Measurements from ENCODE around the gene CYCS.
A peak's percentile ranks its signal among the peaks of the same experiment; 100 is the strongest.

CYCS gene

DNA sequence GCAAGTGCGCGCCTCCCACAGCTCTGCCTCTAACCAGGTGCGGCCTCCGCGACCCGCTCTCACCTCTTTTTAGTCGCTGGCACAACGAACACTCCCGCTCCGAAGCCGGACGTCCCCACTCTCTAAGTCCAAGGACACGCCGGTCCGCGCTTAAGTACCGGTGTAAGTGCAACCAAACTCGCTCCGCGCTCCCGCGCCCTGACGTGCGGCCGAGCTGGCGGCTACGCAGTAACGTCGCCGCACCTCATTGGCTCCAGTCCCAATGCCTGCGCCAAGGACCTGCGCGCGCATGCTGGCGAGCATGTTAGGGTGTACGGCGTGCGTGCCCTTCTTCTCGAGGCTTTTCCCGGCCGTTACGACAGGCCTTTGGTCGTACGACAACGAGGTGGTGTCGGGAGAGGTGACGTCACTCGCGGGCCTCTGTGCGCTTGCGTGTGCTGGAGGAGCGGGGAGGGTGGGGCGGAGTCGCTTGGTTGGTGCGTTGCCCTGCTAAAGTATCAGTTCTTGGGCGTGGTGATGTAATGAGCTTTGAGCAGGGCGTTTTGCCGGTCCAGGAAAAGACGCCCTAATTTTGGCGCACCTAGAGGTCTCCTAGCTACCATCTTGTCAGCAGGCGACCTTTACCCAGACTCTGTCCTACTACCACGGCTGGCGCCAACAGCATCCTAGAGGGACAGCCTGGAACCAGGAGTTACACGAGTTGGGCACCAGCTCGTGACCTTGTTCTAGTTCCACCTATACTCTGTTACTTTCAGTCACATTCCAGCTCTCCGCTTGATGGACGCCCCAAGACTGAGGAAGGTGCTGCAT lies at the start of gene CYCS:
TSS of gene CYCS (minus strand) at position 124 of the 810 bp plus-strand sequence. CDS start 1,141 bp downstream, outside the sequence.
- peak; percentile 84 to 100 (median 98) for DNase-seq

DNA sequence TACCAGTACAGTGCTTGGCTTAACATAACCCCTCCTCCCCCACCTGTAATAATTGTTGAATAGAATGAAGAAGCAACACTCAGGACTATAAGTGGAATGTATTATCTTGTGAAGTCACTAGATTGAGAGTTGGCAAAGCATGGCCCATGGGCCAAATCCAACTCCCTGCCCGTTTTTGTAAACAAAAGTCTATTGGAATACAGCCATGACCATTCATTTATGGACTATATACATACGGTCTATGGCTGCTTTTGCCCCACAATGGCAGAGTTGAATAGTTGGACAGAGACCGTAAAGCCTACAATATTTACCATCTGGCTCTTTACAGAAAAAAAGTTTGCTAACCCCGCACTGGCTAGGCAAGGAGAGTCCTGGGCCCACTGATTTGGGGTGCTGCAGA lies 48.1 kb upstream of the CYCS start:
- no peak for DNase-seq

DNA sequence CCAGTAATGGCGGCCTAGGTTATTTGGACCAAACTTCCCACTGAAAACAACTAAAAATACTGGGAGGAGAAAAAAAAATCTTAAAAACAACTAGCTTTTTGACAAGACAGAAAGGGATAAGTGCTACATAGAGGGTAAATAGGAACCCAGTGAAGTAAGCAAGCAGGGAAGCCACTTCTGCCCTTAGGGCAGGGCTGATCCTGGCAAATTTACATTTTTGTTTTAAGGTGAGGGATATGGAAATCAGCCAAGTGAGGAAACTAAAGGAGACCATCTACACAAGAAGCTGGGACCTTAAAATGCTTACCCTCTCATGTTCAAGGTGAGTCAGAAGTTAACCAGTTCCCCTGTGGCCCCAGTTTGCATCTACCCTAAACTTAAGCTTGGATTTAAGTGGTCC lies 46.5 kb upstream of the CYCS start:
- DNase-seq: no peak

DNA sequence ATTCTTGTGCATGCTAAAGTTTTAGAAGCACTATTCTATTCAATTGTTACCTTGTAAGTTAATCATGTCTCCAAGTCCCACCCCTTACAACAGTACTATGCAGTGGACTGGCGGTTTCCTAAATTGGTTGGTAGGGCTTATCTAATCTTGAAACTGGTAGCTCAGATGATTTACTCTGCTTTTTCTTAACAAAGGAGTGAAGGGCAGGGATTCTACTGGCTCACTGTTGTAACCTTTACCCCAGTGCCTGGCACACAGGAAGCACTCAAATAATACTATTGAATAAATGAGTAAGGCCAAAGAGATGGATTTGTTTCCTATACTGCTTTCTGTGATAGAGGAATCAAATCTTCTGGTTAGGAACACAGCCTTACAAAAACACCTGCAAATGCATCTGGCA lies 46.0 kb upstream of the CYCS start:
- no peak for DNase-seq

DNA sequence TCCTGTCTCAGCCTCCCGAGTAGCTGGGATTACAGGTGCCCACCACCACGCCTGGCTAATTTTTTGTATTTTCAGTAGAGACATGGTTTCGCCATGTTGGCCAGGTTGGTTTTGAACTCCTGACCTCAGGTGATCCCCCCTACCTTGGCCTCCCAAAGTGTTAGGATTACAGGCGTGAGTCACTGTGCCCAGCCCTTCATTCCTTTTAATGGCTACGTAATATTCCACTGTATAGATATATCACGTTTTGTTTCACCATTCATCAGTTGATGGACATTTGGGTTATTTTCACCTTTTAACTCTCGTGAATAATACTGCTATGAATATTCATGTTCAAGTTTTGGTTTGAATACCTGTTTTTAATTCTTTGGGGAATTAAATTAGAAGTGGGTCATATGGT lies 44.6 kb upstream of the CYCS start:
- no peak for DNase-seq

DNA sequence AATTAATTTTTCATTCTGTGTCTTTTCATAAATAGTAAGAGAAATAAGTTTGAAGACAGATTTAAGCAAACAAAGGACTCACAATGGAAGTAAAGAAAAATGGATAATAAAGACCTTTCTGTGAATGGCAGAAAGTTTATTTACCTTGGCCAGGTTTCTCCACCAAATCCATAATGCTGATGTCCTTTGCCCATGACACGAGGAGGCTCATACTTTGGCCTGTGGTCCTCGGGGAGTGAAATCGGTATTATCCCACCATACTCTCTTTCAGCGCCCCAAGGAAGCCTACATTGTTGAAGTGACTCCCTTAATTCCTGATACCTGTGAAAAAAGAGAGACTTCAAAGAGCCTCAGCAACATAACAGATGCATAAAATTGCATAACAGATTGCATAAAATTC lies 43.1 kb upstream of the CYCS start:
- DNase-seq: no peak

DNA sequence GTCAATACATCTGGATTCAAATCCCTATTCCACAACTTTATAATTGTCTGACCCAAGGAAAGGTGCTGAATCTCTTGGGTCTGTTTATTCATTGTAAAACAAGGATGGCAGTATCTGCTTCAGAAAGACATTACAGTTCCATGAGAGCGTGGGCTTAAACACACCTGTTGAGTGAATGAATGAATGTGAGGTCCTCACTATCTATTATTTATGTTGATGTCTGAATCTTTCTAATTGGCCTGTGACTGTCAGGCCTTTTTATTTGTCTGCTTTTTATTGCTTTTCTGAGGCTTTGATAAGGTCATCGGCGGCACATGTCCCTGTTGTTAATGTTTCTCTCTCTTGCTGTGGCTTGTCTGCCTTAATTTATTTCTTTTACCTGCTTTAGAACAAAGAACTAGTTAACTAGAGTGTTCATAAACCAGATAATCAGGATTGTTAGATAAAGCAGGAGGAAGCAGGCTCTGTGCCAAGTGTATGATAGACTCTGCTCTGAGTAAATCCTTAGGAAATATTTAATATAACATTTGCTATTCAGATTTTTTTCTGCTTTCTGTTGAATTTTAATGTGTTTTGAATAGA lies 42.3 kb upstream of the CYCS start:
- DNase-seq: no peak

DNA sequence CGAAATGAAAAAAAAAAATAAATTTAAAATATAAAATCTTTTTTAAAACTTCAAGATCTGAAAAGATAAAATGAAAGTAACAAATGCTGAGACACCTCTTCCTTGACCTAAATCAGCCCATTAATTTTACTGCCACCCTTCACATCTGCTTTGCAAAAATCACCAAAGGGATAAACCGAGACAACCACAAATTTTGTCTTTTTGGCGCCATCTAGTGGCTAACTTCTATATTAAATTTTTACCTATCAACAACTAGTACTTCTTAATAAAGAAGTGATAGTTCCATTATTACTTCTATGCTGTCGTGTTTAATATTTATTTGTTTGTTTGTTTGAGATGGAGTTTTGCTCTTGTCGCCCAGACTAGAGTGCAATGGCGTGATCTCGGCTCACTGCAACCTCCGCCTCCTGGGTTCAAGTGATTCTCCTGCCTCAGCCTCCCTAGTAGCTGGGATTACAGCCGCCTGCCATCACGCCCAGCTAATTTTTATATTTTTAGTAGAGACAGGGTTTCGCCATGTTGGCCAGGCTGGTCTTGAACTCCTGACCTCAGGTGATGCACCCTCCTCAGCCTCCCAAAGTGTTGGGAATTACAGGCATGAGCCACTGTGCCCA lies 35.0 kb upstream of the CYCS start:
- peak in 1 of 14 donors; percentile 17 for DNase-seq

DNA sequence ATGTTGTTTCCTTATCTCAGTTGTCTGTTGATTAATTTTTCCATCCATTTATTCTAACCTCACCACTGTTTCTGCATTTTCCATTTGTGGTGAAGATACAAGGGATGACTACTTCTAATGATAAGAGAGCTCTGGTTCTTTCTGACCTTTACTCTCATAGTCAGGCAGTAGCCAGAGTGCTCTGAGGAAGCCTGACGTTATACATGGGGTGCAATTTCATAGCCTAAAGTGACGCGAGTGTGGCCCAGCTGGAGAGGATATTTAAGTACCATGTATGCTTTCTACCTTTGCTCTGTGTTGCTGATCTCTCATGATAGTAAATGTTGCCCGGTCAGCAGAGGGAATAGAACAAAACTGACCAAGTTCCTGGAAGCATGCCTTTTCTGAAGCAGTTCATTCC lies 33.9 kb upstream of the CYCS start:
- DNase-seq: no peak

DNA sequence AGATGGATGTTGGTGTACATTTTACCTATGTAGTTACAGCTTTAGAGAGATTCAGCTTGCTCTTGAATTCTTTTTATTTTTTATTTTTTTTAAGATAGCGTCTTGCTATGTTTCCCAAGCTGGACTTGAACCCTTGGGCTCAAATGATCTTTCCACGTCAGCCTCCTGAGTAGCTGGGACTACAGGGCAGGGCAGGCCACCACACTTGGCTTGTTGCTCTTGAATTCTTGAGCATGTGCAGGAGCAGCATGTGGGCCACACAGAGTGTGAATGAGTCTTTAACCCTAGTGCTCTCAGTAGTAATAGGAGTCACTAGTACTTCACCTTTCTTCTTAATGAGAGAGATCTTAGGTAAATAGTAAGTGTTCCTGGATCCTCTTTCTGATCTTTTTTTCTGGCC lies 26.7 kb upstream of the CYCS start:
- DNase-seq: no peak

DNA sequence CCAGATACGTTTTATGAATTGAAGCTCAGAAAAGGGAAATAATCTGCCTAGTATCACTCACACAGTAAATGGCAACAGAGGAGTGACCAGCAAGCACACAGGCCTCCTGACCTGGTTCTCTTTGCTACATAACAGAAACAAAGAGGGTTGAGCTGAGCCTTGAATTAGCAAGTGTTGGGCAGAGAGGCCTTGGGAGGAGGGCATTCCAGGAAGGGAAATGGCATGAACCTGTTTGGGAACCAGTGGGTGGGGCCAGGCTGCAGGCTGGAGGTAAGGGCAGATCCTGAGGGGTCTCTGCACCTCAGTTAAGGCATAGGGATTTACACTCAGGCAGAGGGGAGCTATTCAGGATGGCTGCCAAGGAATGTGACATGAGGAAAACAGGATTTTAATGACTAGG lies 24.8 kb upstream of the CYCS start:
- DNase-seq: peak in 1 of 14 donors; percentile 2

DNA sequence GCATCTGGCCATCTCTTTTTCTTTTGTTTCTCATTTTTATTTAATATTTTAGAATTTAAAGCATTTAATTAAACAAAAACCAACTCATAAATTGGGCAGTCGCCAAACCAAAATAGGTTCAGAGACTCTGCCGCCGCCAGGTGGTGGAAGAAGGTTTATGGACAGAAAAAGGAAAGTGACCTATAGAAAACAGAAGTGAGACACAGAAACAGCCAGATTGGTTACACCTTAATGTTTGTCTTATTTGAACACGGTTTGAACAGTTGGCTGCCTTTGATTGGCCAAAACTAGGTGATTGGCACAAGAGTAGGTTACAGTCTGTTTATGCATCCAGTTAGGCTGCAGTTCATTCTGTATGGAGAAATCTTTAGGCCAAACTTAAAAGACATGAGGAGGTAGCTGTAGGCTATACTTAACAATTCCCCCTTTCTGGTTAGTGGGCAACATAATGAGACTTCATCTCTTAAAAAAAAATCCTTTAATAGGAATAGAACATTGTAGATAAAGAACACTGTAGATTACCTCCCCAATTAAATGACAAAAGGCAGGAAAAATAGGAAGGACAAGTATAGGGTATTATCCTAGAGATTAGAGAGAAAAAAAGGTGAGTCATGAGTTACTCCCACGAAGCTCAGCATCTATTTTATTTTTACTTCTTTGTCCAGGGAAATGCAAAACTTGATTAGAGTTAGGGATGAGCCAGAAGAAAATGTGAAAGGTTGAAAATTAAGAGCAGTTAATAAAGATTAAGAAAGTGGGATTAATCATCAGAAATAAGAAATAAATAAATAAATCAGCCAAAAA lies 23.9 kb upstream of the CYCS start:
- no peak for DNase-seq

DNA sequence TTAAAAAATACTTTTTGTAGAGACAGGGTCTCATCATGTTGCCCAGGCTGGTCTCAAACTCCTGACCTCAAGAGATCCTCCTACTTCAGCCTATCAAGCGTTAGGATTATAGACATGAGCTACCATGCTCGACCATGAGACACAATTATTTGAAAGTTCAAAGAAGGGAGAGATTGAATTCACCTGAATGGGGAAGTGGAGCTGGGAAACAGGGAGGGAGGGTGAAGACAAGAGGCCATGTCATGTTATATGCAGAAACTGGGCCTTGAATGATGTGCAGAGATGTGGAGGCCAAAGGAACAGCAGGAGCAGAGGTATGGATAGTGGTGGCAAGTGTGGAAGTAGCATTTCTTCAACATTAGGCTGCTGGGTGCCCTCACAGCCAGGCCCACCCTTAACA lies 18.7 kb upstream of the CYCS start:
- DNase-seq: no peak

DNA sequence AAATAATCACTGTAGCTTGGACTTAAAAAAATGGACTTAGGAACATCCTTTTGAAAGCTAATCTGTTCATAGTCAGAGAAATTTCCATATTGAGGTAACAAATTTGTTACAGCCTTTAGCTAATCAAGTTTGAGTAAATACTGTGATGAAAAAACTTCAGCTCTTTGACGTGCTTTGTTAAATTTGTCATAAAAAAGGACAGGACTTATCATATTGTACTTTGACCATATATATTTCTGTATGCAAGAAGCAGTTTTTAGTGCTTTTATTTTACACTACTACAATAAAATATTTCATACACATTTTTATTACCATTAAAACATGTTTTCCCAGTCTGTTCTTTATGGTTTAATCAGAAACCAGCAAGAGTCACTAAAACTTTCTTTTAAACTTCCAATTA lies 14.5 kb upstream of the CYCS start:
- no peak for DNase-seq

DNA sequence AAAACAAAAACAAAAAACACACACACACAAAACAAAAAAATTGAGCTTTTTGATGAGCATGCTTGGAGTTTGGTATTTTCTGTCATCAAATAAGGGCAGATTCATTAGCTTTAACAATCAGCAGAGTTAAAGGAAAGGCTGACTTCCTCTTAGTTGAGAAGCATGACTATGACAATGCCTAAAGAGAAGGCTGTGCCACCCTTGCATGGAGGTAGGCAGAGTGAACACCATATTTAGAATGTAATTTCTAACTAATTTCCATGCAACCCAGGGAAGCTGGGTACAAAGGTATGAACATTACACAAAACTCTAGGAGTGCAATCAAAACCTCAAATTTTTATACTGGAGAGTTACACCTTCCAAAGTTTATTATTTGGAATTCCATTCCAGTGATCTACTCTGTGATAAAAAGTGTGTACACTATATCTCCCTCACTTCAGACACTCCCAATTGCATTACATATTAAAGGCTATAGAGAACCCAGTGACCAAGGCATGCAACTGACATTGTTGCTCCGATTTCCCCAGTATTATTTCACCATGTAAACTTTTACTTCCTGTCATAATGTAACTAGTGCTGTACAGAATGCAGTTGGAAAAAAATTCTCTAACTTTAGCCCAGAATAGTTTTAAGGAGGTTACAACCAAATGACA lies 9.4 kb upstream of the CYCS start:
- no peak for DNase-seq

DNA sequence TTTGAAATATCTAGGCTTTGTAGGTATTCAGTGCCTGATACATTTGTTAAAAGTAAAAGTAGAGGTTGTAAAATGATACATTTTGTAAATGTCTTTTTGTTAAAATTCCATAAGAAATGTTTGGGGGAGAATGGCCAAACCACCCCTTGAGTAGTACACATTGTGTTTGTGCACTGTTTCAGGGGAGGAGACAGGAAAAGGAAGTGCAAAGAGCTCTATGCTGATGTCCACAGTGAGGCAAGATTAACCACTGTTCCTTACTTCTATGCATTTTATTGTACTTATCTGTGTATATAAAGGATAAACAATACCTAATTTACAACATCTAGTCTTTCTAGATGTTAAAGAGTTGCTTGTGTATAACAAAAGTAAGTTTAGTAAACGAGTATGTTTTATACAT lies 7.4 kb upstream of the CYCS start:
- no peak for DNase-seq

DNA sequence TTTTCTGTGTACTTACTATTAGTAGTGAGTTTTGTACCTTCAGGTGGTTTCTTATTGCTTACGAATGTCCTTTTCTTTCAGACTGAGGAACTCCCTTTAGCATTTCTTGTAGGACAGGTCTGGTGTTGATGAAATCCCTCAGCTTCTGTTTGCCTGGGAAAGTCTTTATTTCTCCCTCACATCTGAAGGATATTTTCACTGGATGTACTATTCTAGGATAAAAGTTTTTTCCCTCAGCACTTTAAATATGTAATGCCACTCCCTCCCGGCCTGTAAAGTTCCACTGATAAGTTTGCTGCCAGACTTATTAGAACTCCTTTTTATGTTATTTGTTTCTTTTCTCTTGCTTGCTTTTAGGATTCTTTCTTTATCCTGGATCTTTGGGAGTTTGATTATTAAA lies 1.7 kb upstream of the CYCS start:
- DNase-seq: no peak

DNA sequence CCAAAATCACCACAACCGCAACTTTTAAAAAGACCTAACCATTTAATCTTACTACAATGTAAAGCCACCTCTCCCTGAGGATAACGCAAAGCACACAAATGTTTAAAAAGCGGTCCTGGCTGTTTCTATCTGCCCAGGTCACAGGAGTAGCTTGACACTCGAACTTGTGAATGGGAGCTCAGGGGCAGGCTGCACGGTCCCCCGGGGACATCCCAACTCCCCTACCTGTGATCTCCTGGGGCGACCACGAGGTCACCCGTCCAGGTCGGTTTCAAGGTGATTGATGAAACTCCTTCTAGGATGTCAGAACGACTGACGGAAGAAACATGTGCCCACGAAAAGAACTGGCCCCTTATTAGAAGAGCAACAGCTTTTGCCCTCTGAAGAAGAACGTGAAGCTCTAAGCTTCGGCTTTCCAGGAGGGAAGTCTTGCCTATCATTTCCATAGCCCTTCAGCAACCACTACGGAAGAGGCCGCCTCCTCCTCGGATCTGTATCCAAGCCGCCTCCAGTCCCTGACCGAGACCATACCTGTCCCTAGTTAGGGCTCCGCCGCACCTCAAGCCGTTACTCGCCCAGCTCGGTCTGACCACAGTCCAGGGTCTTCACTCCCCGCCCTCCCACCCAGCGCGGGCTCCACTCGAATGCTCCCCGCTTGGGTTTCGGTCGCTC lies 459 bp downstream of the CYCS start:
- DNase-seq: peak in 6 of 14 donors; percentile 30 to 52 (median 45)

DNA sequence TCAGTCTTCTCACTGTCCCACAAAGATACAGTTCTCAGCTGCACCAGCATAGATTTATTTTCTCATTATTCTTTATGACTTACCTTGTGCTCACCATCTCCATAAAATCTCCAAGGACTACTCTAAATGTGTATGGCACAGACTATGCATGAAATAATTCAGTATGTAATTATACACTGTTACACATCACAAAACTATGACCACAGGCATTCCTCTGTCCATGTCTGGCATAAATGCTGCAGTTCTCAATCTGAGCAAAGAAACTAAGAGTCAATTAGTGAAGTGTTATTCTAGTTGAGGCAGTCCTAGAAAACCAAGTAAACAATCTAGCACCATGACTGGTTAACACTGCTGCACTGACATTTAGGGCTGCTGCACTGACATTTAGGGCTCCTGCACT lies 2.7 kb downstream of the CYCS start:
- no peak for DNase-seq

DNA sequence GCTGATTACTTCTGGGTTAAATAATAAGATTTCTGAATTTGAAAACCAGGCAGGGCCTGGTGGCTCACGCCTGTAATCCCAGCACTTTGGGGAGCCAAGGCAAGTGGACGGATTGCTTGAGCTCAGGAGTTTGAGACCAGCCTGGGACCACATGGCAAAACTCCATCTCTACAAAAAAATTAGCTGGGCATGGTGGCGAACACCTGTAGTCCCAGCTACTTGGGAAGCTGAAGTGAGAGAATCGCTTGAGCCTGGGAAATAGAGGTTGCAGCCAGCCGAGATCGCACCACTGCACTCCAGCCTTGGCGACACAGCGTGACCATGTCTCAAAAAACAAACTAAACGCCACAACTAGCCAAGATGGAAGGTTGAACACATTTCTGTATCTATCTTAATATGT lies 3.5 kb downstream of the CYCS start:
- no peak for DNase-seq

DNA sequence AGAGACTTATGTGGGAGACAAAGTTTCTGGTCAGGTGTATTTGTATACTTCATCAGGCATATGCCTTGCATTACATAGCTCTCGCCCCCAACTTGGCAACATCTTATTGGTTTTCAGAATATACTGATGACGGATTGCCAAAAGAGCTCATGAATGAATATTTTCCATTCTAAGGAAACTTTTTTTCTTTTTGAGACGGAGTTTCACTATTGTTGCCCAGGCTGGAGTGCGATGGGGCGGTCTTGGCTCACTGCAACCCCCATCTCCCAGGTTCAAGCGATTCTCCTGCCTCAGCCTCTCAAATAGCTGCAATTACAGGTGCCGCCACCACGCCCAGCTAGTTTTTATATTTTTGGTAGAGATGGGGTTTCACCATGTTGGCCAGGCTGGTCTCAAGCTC lies 6.0 kb downstream of the CYCS start:
- no peak for DNase-seq
